HL-60 (cell line): ENCODE measurements around the gene WDR45B.

Source experiments
- GABPA ChIP-seq: IDR thresholded peaks from 2 replicates; pipeline ENCODE4 v1.6.1; 2012; ENCODE audit warnings: low read depth
- POLR2AphosphoS5 ChIP-seq: IDR thresholded peaks from 2 replicates; pipeline ENCODE4 v1.6.1; 2012; ENCODE audit warnings: low read depth
- TF ChIP-seq, protein P1 (sequence below): IDR thresholded peaks from one replicate; pipeline ENCODE4 v1.5.1; 2011; ENCODE audit warnings: low read length, control low read depth, inconsistent platforms; ENCODE audit not compliant: insufficient read depth

DNA sequence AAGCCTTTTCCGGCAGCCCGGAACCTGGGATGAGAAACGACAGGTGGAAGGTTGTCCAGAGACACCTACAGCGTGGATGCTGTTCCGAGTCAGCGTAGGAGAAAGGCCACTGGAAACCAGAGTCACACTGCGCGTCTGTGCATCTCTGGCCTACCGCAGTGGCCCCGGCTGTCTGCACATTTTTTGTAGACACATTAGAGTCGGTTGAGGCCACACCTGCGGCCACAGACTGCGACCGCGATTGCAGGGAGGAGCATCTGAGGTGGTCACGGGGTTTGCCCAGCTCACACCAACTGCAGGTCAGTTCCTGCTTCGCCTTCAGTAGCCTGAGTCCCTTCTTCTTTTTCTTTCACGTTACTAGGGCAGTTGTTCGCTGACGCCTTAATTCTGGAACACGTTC is 52.4 kb downstream of the WDR45B start:
- TF ChIP-seq POLR2AphosphoS5: 0 out of 2 replicates have a peak, but pooled peaks have one; percentile 34
- TF ChIP-seq, protein P1, sequence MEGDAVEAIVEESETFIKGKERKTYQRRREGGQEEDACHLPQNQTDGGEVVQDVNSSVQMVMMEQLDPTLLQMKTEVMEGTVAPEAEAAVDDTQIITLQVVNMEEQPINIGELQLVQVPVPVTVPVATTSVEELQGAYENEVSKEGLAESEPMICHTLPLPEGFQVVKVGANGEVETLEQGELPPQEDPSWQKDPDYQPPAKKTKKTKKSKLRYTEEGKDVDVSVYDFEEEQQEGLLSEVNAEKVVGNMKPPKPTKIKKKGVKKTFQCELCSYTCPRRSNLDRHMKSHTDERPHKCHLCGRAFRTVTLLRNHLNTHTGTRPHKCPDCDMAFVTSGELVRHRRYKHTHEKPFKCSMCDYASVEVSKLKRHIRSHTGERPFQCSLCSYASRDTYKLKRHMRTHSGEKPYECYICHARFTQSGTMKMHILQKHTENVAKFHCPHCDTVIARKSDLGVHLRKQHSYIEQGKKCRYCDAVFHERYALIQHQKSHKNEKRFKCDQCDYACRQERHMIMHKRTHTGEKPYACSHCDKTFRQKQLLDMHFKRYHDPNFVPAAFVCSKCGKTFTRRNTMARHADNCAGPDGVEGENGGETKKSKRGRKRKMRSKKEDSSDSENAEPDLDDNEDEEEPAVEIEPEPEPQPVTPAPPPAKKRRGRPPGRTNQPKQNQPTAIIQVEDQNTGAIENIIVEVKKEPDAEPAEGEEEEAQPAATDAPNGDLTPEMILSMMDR: no peak
- no peak for TF ChIP-seq GABPA
